GM23338 (cell line): ENCODE data around the gene JPH3.

ENCODE experiments used
- EZH2 ChIP-seq: fragments of 200-600 bp; sonication (generic); IDR thresholded peaks from one replicate; pipeline ENCODE4 v1.8.0; 2017; ENCODE audit warnings: antibody characterized with exemption, mild to moderate bottlenecking, low read depth; ENCODE audit not compliant: unreplicated experiment
- EZH2phosphoT487 ChIP-seq: fragments of 200-600 bp; sonication (generic); IDR thresholded peaks from one replicate; pipeline ENCODE4 v1.8.1; 2018; ENCODE audit warnings: antibody characterized with exemption; ENCODE audit not compliant: unreplicated experiment
- JUNB ChIP-seq: IDR thresholded peaks from one replicate; pipeline ENCODE4 v1.6.1; 2016; ENCODE audit warnings: antibody characterized with exemption; ENCODE audit not compliant: unreplicated experiment
- POLR2AphosphoS5 ChIP-seq: IDR thresholded peaks from 2 replicates; pipeline ENCODE4 v1.6.1; 2016; ENCODE audit warnings: antibody characterized with exemption, low read depth
- STAT1 ChIP-seq: IDR thresholded peaks from one replicate; pipeline ENCODE4 v1.6.1; 2016; ENCODE audit warnings: antibody characterized with exemption; ENCODE audit not compliant: unreplicated experiment
- ZNF114 ChIP-seq: fragments of 250-450 bp; sonication (Bioruptor Pico); IDR thresholded peaks from 2 replicates; pipeline ENCODE4 v1.5.0; 2020; ENCODE audit warnings: mild to moderate bottlenecking, moderate library complexity
- ZNF331 ChIP-seq: fragments of 250-450 bp; sonication (Bioruptor Pico); IDR thresholded peaks from 2 replicates; pipeline ENCODE4 v1.5.0; 2020; ENCODE audit warnings: low read depth, mild to moderate bottlenecking, moderate library complexity
- TF ChIP-seq, protein P1 (sequence below), 2 experiments: fragments of 200-600 bp in 1 of 2; sonication (generic) in 1 of 2; conservative IDR thresholded peaks; 2 replicates each; pipeline versions ENCODE4 v1.5.1 to v1.6.1; 2016 to 2017; ENCODE audit warnings: antibody characterized with exemption in 2 of 2, low read depth in 2 of 2, mild to moderate bottlenecking in 2 of 2, moderate library complexity in 1 of 2
- TF ChIP-seq, protein P2 (sequence below): IDR thresholded peaks from one replicate; pipeline ENCODE4 v1.6.1; 2018; ENCODE audit warnings: antibody characterized with exemption; ENCODE audit not compliant: unreplicated experiment
- TF ChIP-seq, protein P3 (sequence below): IDR thresholded peaks from 2 replicates; pipeline ENCODE4 v1.6.1; 2016; ENCODE audit warnings: antibody characterized with exemption

DNA sequence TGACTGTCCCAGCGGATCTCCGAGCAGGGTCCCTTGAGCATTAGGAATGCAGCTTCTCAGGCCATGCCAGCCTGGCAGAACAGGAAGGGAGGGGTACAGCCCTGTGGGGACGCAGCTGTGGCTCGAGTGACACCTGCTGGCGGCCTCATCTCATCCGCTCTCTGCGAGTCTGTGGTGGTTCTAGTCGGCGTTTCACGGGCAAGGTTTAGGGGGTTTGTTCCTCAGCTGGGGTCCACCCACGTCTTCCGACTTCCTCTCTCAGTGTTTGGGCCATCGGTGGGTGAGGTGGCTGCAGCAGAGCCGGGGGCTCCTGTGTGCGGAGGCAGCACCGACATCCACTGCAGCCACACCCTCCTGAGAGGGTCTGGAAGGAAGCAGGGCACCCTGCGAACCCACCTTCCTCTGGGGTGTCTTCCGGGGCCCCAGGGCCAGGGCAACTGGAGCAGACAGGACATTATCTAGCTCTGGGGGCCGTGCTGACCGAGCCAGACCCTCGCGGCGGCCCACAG is 33.3 kb downstream of the JPH3 start:
- TF ChIP-seq, protein P1, sequence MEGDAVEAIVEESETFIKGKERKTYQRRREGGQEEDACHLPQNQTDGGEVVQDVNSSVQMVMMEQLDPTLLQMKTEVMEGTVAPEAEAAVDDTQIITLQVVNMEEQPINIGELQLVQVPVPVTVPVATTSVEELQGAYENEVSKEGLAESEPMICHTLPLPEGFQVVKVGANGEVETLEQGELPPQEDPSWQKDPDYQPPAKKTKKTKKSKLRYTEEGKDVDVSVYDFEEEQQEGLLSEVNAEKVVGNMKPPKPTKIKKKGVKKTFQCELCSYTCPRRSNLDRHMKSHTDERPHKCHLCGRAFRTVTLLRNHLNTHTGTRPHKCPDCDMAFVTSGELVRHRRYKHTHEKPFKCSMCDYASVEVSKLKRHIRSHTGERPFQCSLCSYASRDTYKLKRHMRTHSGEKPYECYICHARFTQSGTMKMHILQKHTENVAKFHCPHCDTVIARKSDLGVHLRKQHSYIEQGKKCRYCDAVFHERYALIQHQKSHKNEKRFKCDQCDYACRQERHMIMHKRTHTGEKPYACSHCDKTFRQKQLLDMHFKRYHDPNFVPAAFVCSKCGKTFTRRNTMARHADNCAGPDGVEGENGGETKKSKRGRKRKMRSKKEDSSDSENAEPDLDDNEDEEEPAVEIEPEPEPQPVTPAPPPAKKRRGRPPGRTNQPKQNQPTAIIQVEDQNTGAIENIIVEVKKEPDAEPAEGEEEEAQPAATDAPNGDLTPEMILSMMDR (conservative IDR thresholded peaks at IDR 0.05; ENCODE audit: low read depth in 2 of 2), result peak; percentile 52 to 80
- TF ChIP-seq, protein P2, sequence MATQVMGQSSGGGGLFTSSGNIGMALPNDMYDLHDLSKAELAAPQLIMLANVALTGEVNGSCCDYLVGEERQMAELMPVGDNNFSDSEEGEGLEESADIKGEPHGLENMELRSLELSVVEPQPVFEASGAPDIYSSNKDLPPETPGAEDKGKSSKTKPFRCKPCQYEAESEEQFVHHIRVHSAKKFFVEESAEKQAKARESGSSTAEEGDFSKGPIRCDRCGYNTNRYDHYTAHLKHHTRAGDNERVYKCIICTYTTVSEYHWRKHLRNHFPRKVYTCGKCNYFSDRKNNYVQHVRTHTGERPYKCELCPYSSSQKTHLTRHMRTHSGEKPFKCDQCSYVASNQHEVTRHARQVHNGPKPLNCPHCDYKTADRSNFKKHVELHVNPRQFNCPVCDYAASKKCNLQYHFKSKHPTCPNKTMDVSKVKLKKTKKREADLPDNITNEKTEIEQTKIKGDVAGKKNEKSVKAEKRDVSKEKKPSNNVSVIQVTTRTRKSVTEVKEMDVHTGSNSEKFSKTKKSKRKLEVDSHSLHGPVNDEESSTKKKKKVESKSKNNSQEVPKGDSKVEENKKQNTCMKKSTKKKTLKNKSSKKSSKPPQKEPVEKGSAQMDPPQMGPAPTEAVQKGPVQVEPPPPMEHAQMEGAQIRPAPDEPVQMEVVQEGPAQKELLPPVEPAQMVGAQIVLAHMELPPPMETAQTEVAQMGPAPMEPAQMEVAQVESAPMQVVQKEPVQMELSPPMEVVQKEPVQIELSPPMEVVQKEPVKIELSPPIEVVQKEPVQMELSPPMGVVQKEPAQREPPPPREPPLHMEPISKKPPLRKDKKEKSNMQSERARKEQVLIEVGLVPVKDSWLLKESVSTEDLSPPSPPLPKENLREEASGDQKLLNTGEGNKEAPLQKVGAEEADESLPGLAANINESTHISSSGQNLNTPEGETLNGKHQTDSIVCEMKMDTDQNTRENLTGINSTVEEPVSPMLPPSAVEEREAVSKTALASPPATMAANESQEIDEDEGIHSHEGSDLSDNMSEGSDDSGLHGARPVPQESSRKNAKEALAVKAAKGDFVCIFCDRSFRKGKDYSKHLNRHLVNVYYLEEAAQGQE, result no peak
- TF ChIP-seq STAT1 (no peak), POLR2AphosphoS5 (no peak), EZH2 (no peak), ZNF331 (CRISPR knock-in tag) (no peak), EZH2phosphoT487 (no peak), JUNB (no peak), ZNF114 (CRISPR knock-in tag) (no peak)
- TF ChIP-seq, protein P3, sequence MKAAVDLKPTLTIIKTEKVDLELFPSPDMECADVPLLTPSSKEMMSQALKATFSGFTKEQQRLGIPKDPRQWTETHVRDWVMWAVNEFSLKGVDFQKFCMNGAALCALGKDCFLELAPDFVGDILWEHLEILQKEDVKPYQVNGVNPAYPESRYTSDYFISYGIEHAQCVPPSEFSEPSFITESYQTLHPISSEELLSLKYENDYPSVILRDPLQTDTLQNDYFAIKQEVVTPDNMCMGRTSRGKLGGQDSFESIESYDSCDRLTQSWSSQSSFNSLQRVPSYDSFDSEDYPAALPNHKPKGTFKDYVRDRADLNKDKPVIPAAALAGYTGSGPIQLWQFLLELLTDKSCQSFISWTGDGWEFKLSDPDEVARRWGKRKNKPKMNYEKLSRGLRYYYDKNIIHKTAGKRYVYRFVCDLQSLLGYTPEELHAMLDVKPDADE, result no peak
